SK-MEL-5 (cell line): ENCODE data around the gene RCCD1. TPM values are rescaled to one million over a fixed set of nuclear protein-coding genes. Genes with fewer than 3 reads are reported as not detected.
A peak's percentile ranks its signal among the peaks of the same experiment; 100 is the strongest.

Experiments used
- DNase-seq: peaks from one replicate; pipeline ENCODE4 v3.0.0-alpha.2; 2016; ENCODE audit warnings: low read depth, low spot score
- in situ Hi-C: cut with HindIII; loops from 2 replicates; pipeline ENCODE4 v1.10.0; 2016; ENCODE audit warnings: low sequenced_read_pairs, high pct_unique_total_duplicates, low pct_unique_long_range_greater_than_20kb
- total RNA-seq: library from RNA; depleted of rRNA; stranded (reverse); fragments of >200 nt; shearing (Covaris generic); gene quantifications from 2 replicates; pipeline ENCODE4 v1.2.3, GENCODE V29; 2014

RCCD1 gene
- total RNA-seq, 1 experiment from 2014 or later = 9.9 TPM

DNA sequence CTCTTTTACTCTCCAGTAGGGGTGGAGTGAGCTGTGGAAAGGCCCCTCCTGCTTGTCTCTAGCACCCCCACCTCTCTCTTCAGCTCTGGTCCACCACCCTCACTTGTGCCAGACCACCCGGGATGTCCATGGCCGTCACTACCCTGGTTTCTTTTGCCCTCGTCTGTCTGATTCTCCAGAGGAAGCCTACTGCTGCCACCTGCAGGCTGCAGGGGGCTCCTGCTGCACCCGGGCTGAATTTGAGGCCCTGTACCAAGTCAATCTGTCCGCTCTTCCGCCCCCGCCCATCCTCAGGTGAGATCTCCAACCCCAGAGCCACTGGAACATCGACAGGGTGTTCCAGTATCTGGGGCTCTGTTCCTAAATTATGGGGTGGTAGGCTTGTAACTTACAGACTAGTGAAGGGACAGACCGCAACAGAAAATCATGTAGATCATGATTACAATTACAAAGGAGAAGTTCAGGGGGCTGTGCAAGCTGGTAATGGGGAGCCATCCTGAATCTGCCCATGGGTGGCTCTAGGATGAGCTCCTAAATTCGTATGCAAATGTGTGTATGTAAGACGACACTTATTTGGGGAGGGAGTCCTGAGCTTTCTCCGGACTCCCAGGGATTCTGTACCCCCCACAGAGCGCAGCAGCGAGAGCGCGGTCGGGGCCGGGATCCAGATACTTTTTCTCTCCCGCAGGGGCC is 20.3 kb upstream of the RCCD1 start:
- peak; percentile 86 for DNase-seq
- in situ Hi-C loops = no loop called here

DNA sequence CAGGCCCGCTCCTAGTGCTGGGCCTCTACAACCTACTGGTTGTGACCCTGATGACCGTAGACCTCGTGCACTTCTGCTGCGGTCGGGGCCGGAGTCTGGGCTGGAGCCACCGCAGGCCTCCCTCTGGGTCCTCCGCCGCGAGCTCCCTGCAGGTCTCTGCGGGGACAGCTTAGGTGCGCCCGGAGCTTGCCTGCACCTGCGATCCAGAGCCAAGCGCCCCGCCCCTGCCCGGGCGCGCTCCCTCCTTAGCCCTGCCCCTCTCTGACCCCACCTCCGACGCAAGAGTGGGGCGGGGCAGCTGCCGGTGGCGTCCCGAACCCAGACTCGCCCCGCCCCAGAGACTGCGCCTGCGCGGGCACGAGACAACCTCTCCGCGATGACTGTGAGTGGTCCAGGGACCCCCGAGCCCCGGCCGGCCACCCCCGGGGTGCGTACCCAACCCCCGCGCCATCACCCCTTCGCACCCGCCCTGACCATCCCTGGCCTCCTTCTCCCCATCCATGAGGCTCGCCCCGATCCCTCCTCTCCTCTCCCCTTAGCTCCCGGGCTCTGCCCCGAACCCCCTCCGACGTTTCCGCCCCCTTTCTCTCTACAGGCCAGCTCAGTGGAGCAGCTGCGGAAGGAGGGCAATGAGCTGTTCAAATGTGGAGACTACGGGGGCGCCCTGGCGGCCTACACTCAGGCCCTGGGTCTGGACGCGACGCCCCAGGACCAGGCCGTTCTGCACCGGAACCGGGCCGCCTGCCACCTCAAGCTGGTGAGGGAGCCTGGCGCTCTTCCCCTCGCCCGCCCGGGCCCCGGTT is 19.5 kb upstream of the RCCD1 start, which contains the start of gene UNC45A:
TSS of gene UNC45A (plus strand) at position 337 of the 803 bp plus-strand sequence. CDS start at position 377, 40 bp downstream.
- peak; percentile 85 for DNase-seq
- in situ Hi-C loops = no loop called here

DNA sequence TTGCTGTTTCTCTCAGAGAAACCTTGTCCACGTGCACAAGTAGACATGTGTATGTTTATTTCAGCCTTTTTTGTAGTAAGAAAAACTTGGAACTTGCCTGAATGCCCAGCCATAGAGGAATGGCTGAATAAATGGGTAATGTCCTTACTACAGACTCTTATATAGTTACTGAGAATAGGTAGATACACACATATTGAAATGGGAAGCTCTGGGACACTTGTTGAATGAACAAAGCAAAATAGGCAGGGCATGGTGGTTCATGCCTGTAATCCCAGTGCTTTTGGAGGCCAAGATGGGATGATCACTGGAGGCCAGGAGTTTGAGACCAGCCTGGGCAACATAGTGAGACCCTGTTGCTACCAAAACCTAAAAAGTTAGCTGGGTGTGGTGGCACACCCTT is 17.9 kb upstream of the RCCD1 start:
- in situ Hi-C loops = no loop called here

DNA sequence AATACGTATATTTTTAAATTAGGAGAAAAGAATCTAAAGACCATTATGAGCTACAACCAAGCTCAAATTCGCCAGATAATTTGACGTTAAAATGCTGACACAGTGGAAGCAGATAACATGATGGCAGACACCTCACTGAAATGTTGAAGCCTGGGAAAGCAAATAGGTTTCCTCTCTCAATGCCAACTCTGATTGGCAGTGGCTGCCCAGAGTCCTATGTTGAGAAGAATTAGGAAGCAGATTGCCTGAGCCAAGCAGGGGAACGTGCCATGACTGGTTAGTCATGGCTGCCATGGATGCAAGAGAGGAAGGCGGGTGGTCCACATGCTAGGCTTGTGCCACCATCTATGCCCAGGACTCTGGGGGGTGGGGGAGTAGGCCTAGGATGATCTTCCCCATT is 16.4 kb upstream of the RCCD1 start:
- in situ Hi-C loops = no loop called here
- no peak for DNase-seq

More for the DNA sequence above, 17.9 kb upstream of the RCCD1 start:
- DNase-seq = no peak

DNA sequence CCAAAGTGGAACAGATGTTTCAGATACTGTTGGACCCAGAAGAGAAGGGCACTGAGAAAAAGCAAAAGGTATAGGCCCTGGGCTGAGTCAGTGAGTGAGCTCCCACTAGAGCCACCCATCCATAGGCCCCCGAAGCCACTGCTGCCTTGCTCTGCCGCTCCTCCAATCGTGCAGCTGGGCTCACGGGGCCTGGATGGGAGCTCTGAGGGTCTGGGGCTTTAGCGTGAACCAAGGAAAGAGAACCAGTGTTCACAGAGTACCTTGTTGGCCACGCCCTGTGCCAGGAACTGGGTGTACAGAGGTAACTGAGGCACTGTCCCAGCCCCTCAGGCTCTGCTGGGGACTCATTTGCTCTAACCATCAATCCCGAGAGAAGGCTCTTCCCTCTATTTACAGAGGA is 14.9 kb upstream of the RCCD1 start:
- in situ Hi-C loops = no loop called here
- DNase-seq = no peak

DNA sequence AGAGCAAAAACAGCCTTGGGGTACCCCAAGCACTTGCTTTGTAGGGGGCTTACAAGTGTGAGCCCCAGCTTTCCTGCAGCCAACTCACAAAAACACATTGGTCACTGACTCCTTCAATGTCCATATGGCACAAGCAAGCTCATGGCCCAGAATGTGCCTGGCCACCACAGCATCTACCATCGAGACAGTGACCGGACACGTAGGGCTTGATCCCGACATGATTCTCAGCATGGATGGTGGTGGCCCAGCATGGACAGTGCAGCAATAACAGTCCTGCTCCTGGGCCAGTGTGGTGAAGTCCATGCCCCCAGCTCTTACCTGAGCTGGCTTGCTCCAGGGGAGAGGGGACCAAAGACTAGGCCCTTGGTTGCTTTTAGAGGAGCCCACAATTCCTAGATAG is 13.6 kb upstream of the RCCD1 start:
- DNase-seq = no peak
- in situ Hi-C loops = no loop called here

DNA sequence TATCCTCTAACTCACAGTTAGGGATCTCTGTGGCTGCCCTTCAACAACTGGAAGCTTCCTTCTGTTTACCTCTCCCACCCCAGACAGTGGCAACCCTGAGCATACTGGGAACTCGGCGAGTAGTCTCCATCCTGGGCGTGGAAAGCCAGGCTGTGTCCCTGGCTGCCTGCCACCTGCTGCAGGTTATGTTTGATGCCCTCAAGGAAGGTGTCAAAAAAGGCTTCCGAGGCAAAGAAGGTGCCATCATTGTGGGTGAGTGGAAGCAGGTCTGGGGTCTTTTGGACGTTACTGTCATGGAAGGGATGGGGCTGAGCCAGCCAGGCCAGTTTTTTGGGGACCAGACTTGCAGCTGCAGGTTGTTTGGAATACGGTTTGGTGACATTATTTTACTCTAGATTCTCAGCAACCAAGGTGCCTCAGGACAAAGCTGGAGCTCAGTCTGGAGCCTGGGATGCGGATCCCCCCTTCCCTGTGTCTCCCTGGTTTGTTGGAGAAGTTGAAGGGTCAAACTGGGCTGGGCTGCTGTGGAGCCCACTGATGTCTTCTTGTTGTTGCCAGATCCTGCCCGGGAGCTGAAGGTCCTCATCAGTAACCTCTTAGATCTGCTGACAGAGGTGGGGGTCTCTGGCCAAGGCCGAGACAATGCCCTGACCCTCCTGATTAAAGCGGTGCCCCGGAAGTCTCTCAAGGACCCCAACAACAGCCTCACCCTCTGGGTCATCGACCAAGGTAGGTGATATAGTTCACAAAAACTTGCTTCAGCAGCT is 12.1 kb upstream of the RCCD1 start:
- in situ Hi-C loops = no loop called here
- DNase-seq = no peak

DNA sequence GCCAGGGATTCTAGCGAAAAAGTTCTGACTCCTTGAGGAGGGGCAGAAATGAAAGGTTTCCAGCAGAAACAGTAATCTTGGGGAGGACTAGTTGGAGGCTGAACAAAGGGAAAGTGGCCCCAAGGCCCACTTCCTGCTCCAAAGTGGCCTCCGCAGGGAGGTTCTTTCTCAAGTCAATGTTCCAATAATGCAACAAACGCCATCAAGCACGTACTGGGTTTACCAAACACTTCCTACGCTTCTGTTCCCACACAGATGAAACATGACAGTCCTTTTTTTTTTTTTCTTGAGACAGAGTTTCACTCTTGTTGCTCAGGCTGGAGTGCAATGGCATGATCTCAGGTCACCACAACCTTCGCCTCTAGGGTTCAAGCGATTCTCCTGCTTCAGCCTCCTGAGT is 9.6 kb upstream of the RCCD1 start:
- no peak for DNase-seq
- in situ Hi-C loops = no loop called here

DNA sequence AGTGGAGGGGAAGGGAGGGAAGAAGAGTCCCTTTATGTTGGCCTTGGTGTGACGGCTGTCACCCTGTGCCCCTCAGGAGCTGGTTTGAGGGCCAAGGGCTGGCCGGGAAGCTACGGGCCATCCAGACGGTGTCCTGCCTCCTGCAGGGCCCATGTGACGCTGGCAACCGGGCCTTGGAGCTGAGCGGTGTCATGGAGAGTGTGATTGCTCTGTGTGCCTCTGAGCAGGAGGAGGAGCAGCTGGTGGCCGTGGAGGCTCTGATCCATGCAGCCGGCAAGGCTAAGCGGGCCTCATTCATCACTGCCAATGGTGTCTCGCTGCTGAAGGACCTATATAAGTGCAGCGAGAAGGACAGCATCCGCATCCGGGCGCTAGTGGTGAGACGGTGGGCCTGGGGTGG is 8.1 kb upstream of the RCCD1 start:
- in situ Hi-C loops = no loop called here
- DNase-seq = no peak

DNA sequence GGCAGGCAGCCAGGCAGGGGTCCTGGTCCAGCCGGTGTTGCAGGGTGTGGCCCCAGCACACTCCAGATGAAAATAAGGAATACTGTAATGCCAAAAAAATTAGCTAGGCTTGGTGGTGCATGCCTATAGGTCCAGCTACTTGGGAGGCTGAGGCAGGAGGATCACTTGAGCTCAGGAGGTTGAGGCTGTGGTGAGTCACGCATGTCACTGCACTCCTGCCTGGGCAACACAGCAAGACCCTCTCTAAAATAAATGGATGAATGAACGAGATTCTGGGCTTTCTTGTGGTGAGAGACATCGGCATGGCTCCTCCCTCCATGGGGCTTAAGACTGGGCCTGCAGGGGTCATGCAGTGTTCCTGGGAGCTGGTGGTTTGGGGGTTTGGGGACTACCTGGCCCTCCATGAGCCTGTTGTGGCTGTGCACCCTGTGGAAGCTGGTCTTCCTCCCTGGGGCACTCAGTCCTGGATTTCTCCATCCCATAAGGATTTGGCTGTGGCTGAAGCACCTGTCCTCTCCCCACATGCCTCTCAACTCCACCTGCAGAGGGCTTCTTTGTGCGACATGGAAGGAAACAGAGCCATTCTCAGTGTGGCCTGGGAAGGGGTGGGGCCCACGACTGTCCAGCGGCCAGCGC is 7.6 kb upstream of the RCCD1 start:
- in situ Hi-C loops = no loop called here

DNA sequence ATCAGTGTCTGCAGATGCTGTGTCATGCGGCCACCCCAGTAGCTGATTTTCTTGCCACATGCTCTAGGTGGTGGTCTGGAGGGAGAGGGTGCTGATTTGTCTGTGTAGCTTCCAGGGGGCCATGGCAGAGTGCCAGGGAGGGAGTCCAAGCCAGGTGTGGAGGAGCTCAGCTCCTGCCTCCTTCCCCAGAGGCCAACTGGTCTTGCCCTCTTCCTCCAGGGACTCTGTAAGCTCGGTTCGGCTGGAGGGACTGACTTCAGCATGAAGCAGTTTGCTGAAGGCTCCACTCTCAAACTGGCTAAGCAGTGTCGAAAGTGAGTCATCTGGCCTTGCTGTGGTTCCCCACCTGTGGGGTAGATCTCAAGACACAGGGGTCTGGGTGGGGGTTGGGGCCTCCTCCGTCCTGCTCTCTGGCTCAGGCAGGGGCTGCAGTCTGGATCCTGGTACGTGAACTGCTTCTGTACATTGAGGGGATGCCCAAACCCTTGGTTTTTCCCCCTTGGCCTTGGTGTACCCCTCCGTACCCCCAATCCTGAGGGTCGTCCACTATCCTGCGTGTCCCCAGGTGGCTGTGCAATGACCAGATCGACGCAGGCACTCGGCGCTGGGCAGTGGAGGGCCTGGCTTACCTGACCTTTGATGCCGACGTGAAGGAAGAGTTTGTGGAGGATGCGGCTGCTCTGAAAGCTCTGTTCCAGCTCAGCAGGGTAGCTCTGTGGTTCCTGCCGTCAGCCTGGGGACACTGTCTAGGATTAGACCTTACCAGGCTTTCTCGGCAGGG is 6.9 kb upstream of the RCCD1 start:
- in situ Hi-C loops = no loop called here
- no peak for DNase-seq

More for the DNA sequence above, 7.6 kb upstream of the RCCD1 start:
- DNase-seq = no peak

DNA sequence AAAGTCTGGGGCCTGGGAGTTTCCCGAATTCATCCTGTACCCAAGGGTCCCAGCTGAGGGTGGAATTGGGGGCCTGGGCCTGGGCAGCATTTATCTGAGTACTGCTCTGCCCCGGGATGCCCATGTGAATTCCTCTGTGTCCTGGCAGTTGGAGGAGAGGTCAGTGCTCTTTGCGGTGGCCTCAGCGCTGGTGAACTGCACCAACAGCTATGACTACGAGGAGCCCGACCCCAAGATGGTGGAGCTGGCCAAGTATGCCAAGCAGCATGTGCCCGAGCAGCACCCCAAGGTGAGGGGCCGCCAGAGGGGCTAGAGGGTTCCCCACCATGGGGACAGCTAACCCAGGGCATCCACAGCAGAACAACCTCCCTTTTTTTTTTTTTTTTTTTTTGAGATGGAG is 6.2 kb upstream of the RCCD1 start:
- no peak for DNase-seq
- in situ Hi-C loops = no loop called here

DNA sequence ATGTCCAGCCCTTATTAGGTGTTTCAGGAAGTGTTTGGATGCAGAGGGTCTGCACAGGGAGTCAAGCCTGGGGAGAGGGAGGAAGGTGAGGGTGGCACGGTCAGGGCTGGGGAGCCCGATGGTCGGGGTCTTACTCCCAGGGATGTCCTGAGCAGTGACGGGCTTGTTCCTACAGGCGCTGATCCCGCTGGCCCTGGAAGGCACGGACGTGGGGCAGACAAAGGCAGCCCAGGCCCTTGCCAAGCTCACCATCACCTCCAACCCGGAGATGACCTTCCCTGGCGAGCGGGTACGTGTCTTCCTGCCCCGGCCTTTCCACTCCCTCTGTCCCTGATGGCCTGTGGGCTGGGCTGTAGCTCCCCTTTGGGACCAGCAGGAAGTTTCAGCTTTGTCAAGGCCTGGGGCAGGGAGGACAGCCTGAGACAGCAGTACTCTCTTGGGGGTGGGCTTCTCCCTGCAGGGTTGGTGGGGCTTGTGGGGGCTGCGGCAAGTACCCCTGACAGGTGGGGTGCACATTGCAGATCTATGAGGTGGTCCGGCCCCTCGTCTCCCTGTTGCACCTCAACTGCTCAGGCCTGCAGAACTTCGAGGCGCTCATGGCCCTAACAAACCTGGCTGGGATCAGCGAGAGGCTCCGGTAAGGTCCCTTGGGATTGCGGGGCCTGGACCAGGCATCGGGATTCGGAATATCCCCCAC is 4.6 kb upstream of the RCCD1 start:
- in situ Hi-C loops = no loop called here
- DNase-seq = no peak

DNA sequence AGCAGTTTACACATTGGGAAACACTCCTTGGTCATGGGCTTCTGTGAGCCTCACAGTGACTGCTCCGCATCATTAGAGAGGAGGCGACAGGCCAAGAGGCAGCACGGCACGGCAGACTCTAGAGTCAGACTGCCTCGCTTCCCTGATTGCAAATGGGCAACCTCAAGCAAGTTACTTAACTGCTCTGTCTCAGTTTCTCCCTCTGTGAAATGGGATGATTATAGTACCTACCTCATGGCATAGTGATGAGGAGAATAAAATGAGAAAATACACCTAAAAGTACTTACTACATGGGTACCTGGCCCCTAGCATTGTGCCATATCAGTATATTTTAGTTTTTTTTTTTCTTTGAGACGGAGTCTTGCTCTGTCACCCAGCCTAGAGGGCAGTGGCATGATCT is 4.0 kb upstream of the RCCD1 start:
- in situ Hi-C loops = no loop called here
- DNase-seq = no peak

DNA sequence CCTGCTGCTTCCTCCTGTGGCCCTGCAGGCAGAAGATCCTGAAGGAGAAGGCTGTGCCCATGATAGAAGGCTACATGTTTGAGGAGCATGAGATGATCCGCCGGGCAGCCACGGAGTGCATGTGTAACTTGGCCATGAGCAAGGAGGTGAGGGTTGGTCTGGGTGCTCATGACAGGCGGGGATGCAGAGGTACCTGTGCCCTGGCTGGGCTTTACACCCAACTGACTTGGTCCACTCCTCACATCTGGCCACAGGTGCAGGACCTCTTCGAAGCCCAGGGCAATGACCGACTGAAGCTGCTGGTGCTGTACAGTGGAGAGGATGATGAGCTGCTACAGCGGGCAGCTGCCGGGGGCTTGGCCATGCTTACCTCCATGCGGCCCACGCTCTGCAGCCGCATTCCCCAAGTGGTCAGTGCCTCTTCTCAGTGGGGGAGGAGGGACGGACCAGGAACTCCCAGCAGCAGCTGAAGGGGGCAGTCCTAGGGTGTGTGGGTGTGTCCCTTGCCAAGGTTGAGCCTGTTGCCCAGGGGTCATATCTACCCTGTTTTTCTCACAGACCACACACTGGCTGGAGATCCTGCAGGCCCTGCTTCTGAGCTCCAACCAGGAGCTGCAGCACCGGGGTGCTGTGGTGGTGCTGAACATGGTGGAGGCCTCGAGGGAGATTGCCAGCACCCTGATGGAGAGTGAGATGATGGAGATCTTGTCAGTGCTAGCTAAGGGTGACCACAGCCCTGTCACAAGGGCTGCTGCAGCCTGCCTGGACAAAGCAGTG is 1.6 kb upstream of the RCCD1 start:
- in situ Hi-C loops = no loop called here

More for the DNA sequence above, 1.6 kb upstream of the RCCD1 start:
- no peak for DNase-seq
